Esophagus (tissue), 2 donors: Measurements from ENCODE around the gene GLI2. TPM values are rescaled to one million over a fixed set of nuclear protein-coding genes. Genes with fewer than 3 reads are reported as not detected.
A peak's percentile ranks its signal among the peaks of the same experiment; 100 is the strongest.

Source experiments
- H3K27ac ChIP-seq, 2 donors: one replicate each; pipeline ENCODE4 v1.5.1; 2013; ENCODE audit warnings: low read depth in 2 of 2, mild to moderate bottlenecking in 2 of 2, inconsistent platforms in 1 of 2, low read length in 1 of 2, moderate library complexity in 1 of 2
- H3K27me3 ChIP-seq, 2 donors: one replicate each; pipeline ENCODE4 v1.6.1; 2013; ENCODE audit warnings: low read length in 2 of 2, control low read depth in 1 of 2, mild to moderate bottlenecking in 1 of 2; ENCODE audit not compliant: insufficient read depth in 2 of 2, control insufficient read depth in 1 of 2
- H3K36me3 ChIP-seq, 2 donors: one replicate each; pipeline ENCODE4 v1.6.1; 2013; ENCODE audit warnings: low read length in 1 of 2; ENCODE audit not compliant: control insufficient read depth in 2 of 2, insufficient read depth in 2 of 2
- H3K4me1 ChIP-seq, 2 donors: one replicate each; pipeline ENCODE4 v1.6.1; 2013; ENCODE audit warnings: low read length in 1 of 2; ENCODE audit not compliant: control insufficient read depth in 2 of 2, insufficient read depth in 2 of 2
- H3K4me3 ChIP-seq, 2 donors: one replicate each; pipeline ENCODE4 v1.5.1; 2013; ENCODE audit warnings: low read length in 2 of 2, mild to moderate bottlenecking in 2 of 2, low read depth in 1 of 2, moderate library complexity in 1 of 2
- H3K9me3 ChIP-seq, 2 donors: one replicate each; pipeline ENCODE4 v1.6.1; 2013; ENCODE audit warnings: mild to moderate bottlenecking in 2 of 2, low read depth in 1 of 2, low read length in 1 of 2, moderate library complexity in 1 of 2; ENCODE audit not compliant: control insufficient read depth in 2 of 2, insufficient read depth in 1 of 2
- WGBS, 2 donors: extraction: QIAGEN DNeasy Blood & Tissue Kit; methylation state at CpG; one replicate each; pipeline ENCODE4 v1.1.7; 2013; 5-methylcytosine and 5-hydroxymethylcytosine counted together
- polyA plus RNA-seq, 2 donors: library from polyadenylated mRNA; stranded (reverse); fragments of 200-250 nt; gene quantifications; one replicate each; pipeline ENCODE4 v1.2.3, GENCODE V29; 2013
- donor health status: healthy with polysubstance abuse.
- donor health status: Bipolar disorder and iron deficiency.

GLI2 gene
- polyA plus RNA-seq, 2 donors = 0.31 to 0.35 TPM

DNA sequence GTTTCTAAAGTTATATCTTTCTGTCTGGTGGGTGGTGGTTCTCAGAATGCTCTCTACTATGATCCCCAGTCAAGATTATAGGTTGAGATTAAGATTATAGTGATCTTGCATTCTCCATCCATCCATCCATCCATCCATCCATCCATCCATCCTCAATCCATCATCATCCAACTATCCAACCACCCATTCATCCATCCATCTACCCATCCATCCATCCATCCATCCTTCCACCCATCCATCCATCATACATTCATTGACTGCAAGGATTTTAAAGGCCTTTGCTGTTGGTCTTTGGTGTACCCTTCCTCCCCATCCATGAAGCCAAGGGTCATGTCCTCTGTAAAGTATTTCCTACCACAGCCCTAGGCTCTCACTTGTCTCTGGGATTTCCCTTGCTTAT is 13.1 kb downstream of the GLI2 start:
- Histone ChIP-seq H3K27me3 (peaks cover 0 to 2% of the 10 kb centered on the region in 2 donors), H3K36me3 (no peaks in the 10 kb centered on the region), H3K9me3 (no peaks in the 10 kb centered on the region), H3K27ac (no peak overlapping the region), H3K4me3 (no peak overlapping the region), H3K4me1 (no peaks in the 10 kb centered on the region)

- Histone ChIP-seq H3K4me1 (no peaks in the 10 kb centered on the region), H3K9me3 (no peaks in the 10 kb centered on the region), H3K27me3 (peaks cover 0 to 2% of the 10 kb centered on the region in 2 donors), H3K27ac (no peak overlapping the region), H3K36me3 (no peaks in the 10 kb centered on the region), H3K4me3 (no peak overlapping the region)
- 71 to 78% methylated on average over 11 of the region's 11 CpGs for WGBS, 2 donors
Measured at GRCh38 chr2:120749506-120750431, 14.1 kb downstream of the GLI2 start.

GRCh38 chr2:120750488-120751210 is 15.0 kb downstream of the GLI2 start:
- peaks cover 0 to 2% of the 10 kb centered on the region in 2 donors for H3K27me3 ChIP-seq
- WGBS, 2 donors = 75 to 80% methylated on average over 13 of the region's 13 CpGs
- H3K4me3 ChIP-seq = no peak overlapping the region
- no peaks in the 10 kb centered on the region for H3K4me1 ChIP-seq
- H3K36me3 ChIP-seq = no peaks in the 10 kb centered on the region
- no peak overlapping the region for H3K27ac ChIP-seq
- no peaks in the 10 kb centered on the region for H3K9me3 ChIP-seq

DNA sequence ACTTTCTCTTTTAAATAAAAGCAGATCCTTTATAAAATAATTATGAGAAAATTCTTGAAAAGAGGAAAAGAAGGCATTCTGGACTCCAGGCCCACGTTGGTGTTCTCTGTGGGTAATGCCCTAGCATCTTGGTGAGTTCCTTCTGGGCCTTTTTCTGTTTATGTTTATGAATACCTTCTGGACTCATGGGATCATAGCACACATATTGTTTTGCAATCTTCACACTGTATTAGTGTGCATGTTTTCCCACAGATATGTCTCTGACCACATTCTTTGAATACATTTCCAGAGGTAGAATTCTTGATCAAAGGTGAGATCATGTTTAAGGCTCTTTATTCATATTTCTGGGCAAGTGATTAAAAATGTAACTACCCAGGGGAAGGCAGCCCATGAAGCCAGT is 15.9 kb downstream of the GLI2 start:
- no peaks in the 10 kb centered on the region for H3K36me3 ChIP-seq
- peaks cover 0 to 2% of the 10 kb centered on the region in 2 donors for H3K27me3 ChIP-seq
- H3K4me1 ChIP-seq = no peaks in the 10 kb centered on the region
- H3K27ac ChIP-seq = no peak overlapping the region
- WGBS, 2 donors = 65 to 68% methylated on average over 1 of the region's 1 CpG
- H3K4me3 ChIP-seq = no peak overlapping the region
- no peaks in the 10 kb centered on the region for H3K9me3 ChIP-seq

- Histone ChIP-seq H3K36me3 (no peaks in the 10 kb centered on the region), H3K27me3 (peaks cover 0 to 2% of the 10 kb centered on the region in 2 donors), H3K4me3 (no peak overlapping the region), H3K27ac (no peak overlapping the region), H3K9me3 (no peaks in the 10 kb centered on the region), H3K4me1 (no peaks in the 10 kb centered on the region)
- 74 to 85% methylated on average over 14 of the region's 14 CpGs for WGBS, 2 donors
Measured at GRCh38 chr2:120754067-120754960, 18.6 kb downstream of the GLI2 start.

DNA sequence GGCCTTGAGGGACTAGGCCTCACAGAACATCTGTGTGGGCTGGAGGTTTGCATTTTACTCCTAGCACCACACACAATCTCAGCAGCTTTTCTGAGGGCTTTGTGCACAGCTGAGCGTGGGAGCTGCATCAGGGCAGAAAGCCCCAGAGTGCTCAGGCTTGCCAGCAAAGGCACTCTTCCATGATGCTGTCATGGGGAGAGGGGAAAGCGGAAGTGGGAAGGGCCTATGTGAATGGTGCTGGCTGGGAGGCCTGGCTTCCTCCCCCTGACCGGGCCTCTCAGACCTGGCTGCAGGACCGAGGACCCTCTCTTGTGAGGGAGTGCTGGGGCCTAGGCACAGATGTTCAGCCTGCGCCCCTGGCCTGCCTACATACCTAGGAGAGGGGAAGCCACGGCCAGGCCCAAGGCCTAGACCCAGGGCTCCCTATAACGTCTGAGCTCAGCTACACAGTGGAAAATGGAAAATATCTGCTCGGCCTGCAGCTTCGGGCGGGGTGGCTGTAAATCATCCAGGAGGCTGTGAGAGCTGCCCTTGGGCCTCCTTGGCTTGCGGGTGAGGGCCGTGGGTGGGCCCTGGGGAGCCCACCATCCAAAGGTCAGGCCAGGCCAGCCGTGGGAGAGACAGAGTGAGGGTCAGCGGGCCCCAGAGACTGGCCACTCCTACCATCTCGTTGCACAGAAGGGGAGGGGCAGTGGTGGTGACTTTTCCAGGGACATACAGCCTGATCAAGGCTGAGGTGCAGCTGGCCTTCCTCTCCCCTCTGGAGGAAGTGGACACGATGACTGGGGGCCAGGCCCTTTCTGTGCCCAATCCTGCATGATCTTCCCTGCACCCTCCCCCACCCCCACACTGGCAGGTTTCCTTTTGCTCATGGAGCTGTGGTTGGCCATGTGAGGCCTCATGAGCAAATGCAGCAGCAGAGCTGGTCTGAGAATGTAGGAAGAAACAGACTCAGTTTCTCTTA is 22.8 kb downstream of the GLI2 start:
- 62 to 64% methylated on average over 15 to 16 of the region's 16 CpGs for WGBS, 2 donors
- Histone ChIP-seq H3K27me3 (no peaks in the 10 kb centered on the region), H3K36me3 (no peaks in the 10 kb centered on the region), H3K27ac (peak overlapping the region; percentile 50 to 57), H3K4me1 (peaks cover 0 to 2% of the 10 kb centered on the region in 2 donors), H3K9me3 (no peaks in the 10 kb centered on the region), H3K4me3 (no peak overlapping the region)

- Histone ChIP-seq H3K9me3 (no peaks in the 10 kb centered on the region), H3K27me3 (no peaks in the 10 kb centered on the region), H3K4me3 (no peak overlapping the region), H3K27ac (no peak overlapping the region), H3K4me1 (peaks cover 0 to 7% of the 10 kb centered on the region in 2 donors), H3K36me3 (no peaks in the 10 kb centered on the region)
- WGBS, 2 donors = 79 to 83% methylated on average over 7 of the region's 7 CpGs
Measured at GRCh38 chr2:120759543-120760331, 24.1 kb downstream of the GLI2 start.

DNA sequence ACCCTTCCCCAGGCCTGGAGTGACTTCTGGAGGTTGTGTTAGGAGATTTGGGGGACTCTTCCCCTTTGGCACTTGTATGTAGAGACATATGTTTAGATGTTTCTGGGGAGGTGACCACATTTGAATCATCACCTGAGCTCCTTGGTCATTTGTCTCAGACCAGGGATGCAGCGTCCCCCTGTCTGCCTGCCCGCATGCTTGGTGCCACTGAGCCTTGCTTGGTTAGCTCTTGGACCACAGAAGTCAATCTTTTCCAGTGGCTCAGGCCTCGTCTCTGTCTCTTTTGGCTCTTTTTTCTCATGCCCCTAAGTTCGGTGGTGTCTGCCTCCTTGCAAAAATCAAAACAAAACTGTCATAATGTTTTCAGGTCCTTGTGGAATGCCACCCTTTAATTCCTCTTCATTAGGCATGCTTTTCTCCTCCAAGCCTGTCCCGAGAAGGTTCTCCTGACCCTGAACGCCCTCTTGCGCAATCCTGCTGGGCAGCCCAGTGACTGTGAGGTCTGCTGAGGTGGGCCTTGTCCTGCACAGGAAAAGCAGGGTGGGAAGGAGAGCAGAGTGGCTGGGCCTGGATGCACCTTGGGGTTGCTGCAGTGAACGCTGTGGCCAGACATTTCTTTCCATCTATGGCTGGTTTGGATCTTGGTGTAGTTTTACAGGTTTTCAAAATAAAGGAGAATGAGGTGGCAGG is 24.9 kb downstream of the GLI2 start:
- H3K36me3 ChIP-seq = no peaks in the 10 kb centered on the region
- no peak overlapping the region for H3K4me3 ChIP-seq
- H3K9me3 ChIP-seq = no peaks in the 10 kb centered on the region
- no peaks in the 10 kb centered on the region for H3K27me3 ChIP-seq
- peaks cover 0 to 9% of the 10 kb centered on the region in 2 donors for H3K4me1 ChIP-seq
- 81 to 87% methylated on average over 8 of the region's 8 CpGs for WGBS, 2 donors
- no peak overlapping the region for H3K27ac ChIP-seq
